A673 (cell line): ENCODE results near the gene SMOC2. TPM values are rescaled to one million over a fixed set of nuclear protein-coding genes. Genes with fewer than 3 reads are reported as not detected.

Source experiments
- BruUV-seq: library from RNA; stranded (reverse); fragments of 400-500 nt; replicated peaks from 2 replicates; lab custom pipeline; 2021; lab: Mats Ljungman, UMichigan
- CTCF ChIA-PET: fragments of 300-600 bp; sonication (Branson Sonifier 250); formaldehyde crosslinking; loops from one replicate; lab custom pipeline; 2022; ENCODE audit warnings: antibody characterized with exemption; lab: Charles Lee
- POLR2A ChIA-PET: fragments of 300-600 bp; sonication (Branson Sonifier 250); formaldehyde crosslinking; loops from one replicate; lab custom pipeline; 2022; ENCODE audit warnings: antibody characterized with exemption; ENCODE audit not compliant: low non-redundant PET; lab: Charles Lee
- DNase-seq: peaks from one replicate; pipeline ENCODE4 v3.0.0-alpha.2; 2015; ENCODE audit warnings: low spot score
- H3K27ac ChIP-seq: fragments of 200-600 bp; sonication (generic); 2 replicates; pipeline ENCODE4 v1.5.1; 2016; ENCODE audit warnings: mixed run types, low read depth, mild to moderate bottlenecking, mixed read lengths, antibody characterized with exemption, low read length; ENCODE audit not compliant: poor library complexity, severe bottlenecking
- H3K27me3 ChIP-seq: fragments of 200-600 bp; sonication (generic); replicated peaks from 2 replicates; pipeline ENCODE4 v1.6.1; 2017; ENCODE audit warnings: mixed run types, low read depth, mild to moderate bottlenecking, mixed read lengths, antibody characterized with exemption, low read length; ENCODE audit not compliant: insufficient read depth, poor library complexity
- H3K36me3 ChIP-seq: fragments of 200-600 bp; sonication (generic); 2 replicates; pipeline ENCODE4 v1.6.1; 2016; ENCODE audit warnings: mixed run types, mild to moderate bottlenecking, mixed read lengths, antibody characterized with exemption, low read length; ENCODE audit not compliant: insufficient read depth, poor library complexity, severe bottlenecking
- H3K4me1 ChIP-seq: fragments of 200-600 bp; sonication (generic); 2 replicates; pipeline ENCODE4 v1.6.1; 2017; ENCODE audit warnings: mixed run types, mild to moderate bottlenecking, mixed read lengths, antibody characterized with exemption, low read length; ENCODE audit not compliant: insufficient read depth, poor library complexity, severe bottlenecking
- H3K4me3 ChIP-seq: fragments of 200-600 bp; sonication (generic); 2 replicates; pipeline ENCODE4 v1.5.1; 2016; ENCODE audit warnings: low read depth, mixed run types, mild to moderate bottlenecking, mixed read lengths, low read length; ENCODE audit not compliant: poor library complexity, severe bottlenecking
- H3K9me3 ChIP-seq: fragments of 200-600 bp; sonication (generic); 2 replicates; pipeline ENCODE4 v1.6.1; 2016; ENCODE audit warnings: mixed run types, low read depth, mild to moderate bottlenecking, mixed read lengths, antibody characterized with exemption, low read length; ENCODE audit not compliant: poor library complexity, severe bottlenecking
- CTCF ChIP-seq: fragments of 300-800, 200-600 bp; sonication (generic); conservative IDR thresholded peaks from 2 replicates; pipeline ENCODE4 v1.5.1; 2017; ENCODE audit warnings: low read depth, mild to moderate bottlenecking, antibody characterized with exemption, low read length, moderate library complexity, mixed read lengths
- EZH2 ChIP-seq: fragments of 200-600 bp; sonication (generic); IDR thresholded peaks from 2 replicates; pipeline ENCODE4 v1.6.1; 2017; ENCODE audit warnings: borderline replicate concordance, low read depth, mild to moderate bottlenecking, mixed read lengths, antibody characterized with exemption, low read length; ENCODE audit not compliant: poor library complexity, severe bottlenecking
- intact Hi-C: fragments of 100-400 bp; cut with micrococcal nuclease; formaldehyde crosslinking; loops from one replicate; pipeline ENCODE4 v1.10.0; 2022; ENCODE audit not compliant: unreplicated experiment
- total RNA-seq: library from RNA; stranded (reverse); gene quantifications from 2 replicates; pipeline ENCODE4 v1.2.3, GENCODE V29; 2021

SMOC2 gene
- total RNA-seq, 1 experiment from 2014 or later = 1.8 TPM

GRCh38 chr6:168612586-168612985 lies 171.6 kb downstream of the SMOC2 start:
- ChIA-PET POLR2A (no interaction called here), CTCF (no interaction called here)
- Histone ChIP-seq H3K4me3 (no peak overlapping the region), H3K9me3 (no peaks in the 10 kb centered on the region), H3K36me3 (no peaks in the 10 kb centered on the region), H3K4me1 (no peaks in the 10 kb centered on the region), H3K27me3 (no peaks in the 10 kb centered on the region), H3K27ac (no peak overlapping the region)
- intact Hi-C loops = no loop called here
- DNase-seq = no peak
- BruUV-seq = no TSS peak
- TF ChIP-seq CTCF (no peak), EZH2 (no peak)

- BruUV-seq = no TSS peak
- intact Hi-C loops = no loop called here
- no peaks in the 10 kb centered on the region for H3K36me3 ChIP-seq
- ChIA-PET CTCF (no interaction called here), POLR2A (no interaction called here)
- DNase-seq = no peak
- no peaks in the 10 kb centered on the region for H3K9me3 ChIP-seq
- no peaks in the 10 kb centered on the region for H3K27me3 ChIP-seq
- no peak overlapping the region for H3K27ac ChIP-seq
- no peaks in the 10 kb centered on the region for H3K4me1 ChIP-seq
- no peak for TF ChIP-seq CTCF
- no peak for TF ChIP-seq EZH2
- H3K4me3 ChIP-seq = no peak overlapping the region
Observed at GRCh38 chr6:168615837-168616236, 174.9 kb downstream of the SMOC2 start.

GRCh38 chr6:168616816-168617765 lies 176.1 kb downstream of the SMOC2 start:
- DNase-seq = no peak
- H3K4me1 ChIP-seq = no peaks in the 10 kb centered on the region
- 0 out of 2 replicates have a peak, but pooled peaks have one; percentile 15 for TF ChIP-seq CTCF
- no peak for TF ChIP-seq EZH2
- no TSS peak for BruUV-seq
- H3K36me3 ChIP-seq = no peaks in the 10 kb centered on the region
- CTCF ChIA-PET = no interaction called here
- no peak overlapping the region for H3K4me3 ChIP-seq
- no peak overlapping the region for H3K27ac ChIP-seq
- POLR2A ChIA-PET = no interaction called here
- intact Hi-C loops = no loop called here
- H3K27me3 ChIP-seq = no peaks in the 10 kb centered on the region
- H3K9me3 ChIP-seq = peaks cover 4% of the 10 kb centered on the region
